Heart left ventricle (tissue), 13 donors: ENCODE results near the gene RHOB.

Source experiments
- CTCF ChIP-seq, 12 donors: fragments of 200-600 bp; sonication (generic) in 4 of 12; IDR thresholded peaks; one replicate each; pipeline versions ENCODE4 v1.5.0 to v1.8.0; 2018 to 2022; ENCODE audit warnings: antibody characterized with exemption in 12 of 12, mild to moderate bottlenecking in 5 of 12
- POLR2A ChIP-seq, 2 donors: fragments of 450-650 bp; IDR thresholded peaks; one replicate each; pipeline ENCODE4 v1.6.1; 2017; ENCODE audit warnings: antibody characterized with exemption in 2 of 2, mild to moderate bottlenecking in 2 of 2, moderate library complexity in 2 of 2
- donor health status: ischemic (EF 13 %, LVEDD 7.1; RV severe dilation, severe dysfunction).
- donor health status: DM: no; HTN: yes; CAD: no.
- donor health status: DM: no; HTN: no; CAD: no.
- donor health status: ischemic (EF 25% LVEDD 6.9; RV normal size, moderate dysfunction).
- donor health status: ischemic (EF 25% LVEDD 5.7; RV mildly dilated, moderate dysfunction).
- donor health status: ischemic (EF 35%, LVEDD 5.7; RV mildly dilated, moderate dysfunction).
- donor health status: nonischemic (EF 11% LVEDD 7.7; RV severe dilation, severe dysfunction).
- donor health status: DM: yes; HTN: yes; CAD: no.
- donor health status: PGD.
- donor health status: ischemic (EF 29% LVEDD 5.4; RV normal size, mild dysfunction).
- donor health status: nonischemic (EF 23%, LVEDD 6.1; RV moderate dilation, normal function).

- TF ChIP-seq CTCF (IDR thresholded peaks at IDR 0.05) (no peak), POLR2A (IDR thresholded peaks at IDR 0.05) (no peak)
These were observed 1.5 kb downstream of the RHOB start for GRCh38 chr2:20448246-20448976.
